ENCODE measurements around the gene UBE2U. TPM values are rescaled to one million over a fixed set of nuclear protein-coding genes. Genes with fewer than 3 reads are reported as not detected.

Gene UBE2U
- total and polyA plus RNA-seq, 2 of the 8 experiments (the other 6 are each of a cell fraction or from before 2014, with no cell fraction given) = not detected

DNA sequence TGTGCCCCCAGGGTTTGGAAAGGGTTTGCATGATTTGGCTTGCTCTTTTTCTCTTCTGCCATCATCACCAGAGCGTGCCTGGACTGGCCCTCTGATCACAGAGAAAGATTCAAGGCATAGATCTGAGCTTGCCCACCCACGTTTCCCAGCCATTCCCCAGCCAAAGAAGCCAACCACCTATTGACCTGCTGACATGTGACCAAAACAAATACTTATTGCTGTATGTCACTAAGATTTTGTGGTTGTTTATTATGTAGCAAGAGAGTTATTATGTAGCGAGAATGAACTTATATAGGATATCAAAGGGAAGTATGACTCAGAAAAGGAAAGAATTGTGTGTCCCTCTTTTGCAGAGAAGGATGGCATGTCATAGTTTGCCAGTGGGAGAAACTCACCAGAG lies 59.9 kb downstream of the UBE2U start:
- Histone ChIP-seq H4K5ac (ENCODE audit: insufficient read length, low read depth, low read length) (no peak overlapping the region), H3K56ac (replicated peaks; ENCODE audit: insufficient read length, low read depth, low read length) (no peak overlapping the region), H2BK12ac (ENCODE audit: low read depth, low read length) (no peak overlapping the region), H3K4me3 (ENCODE audit: extremely low read depth in 1 of 4, insufficient read depth in 2 of 4, low read depth in 3 of 4, low read length in 4 of 4) (no peak overlapping the region), H2BK120ac (replicated peaks; ENCODE audit: low read depth, low read length) (no peak overlapping the region), H3K4me2 (ENCODE audit: insufficient read depth in 1 of 2, low read depth in 2 of 2, low read length in 2 of 2) (no peak overlapping the region), H3K23me2 (ENCODE audit: low read depth, low read length) (no peaks in the 10 kb centered on the region; the same call in 1 of the 2 replicates), H4K20me1 (replicated peaks in 1 of 2; ENCODE audit: control insufficient read depth in 1 of 2, insufficient read depth in 2 of 2, low read length in 2 of 2) (no peaks in the 10 kb centered on the region), H3K36me3 (ENCODE audit: control insufficient read depth in 2 of 4, insufficient read depth in 4 of 4, low read length in 3 of 4) (no peaks in the 10 kb centered on the region), H2BK5ac (ENCODE audit: low read depth, low read length) (no peak overlapping the region), H3K79me2 (ENCODE audit: control insufficient read depth in 1 of 2, insufficient read depth in 2 of 2, low read length in 2 of 2) (no peaks in the 10 kb centered on the region), H2AK5ac (ENCODE audit: low read depth, low read length) (no peak overlapping the region), H3K79me1 (ENCODE audit: low read depth, low read length) (no peaks in the 10 kb centered on the region), H2BK20ac (ENCODE audit: low read length) (no peak overlapping the region), H3K27me3 (replicated peaks in 1 of 4; ENCODE audit: control insufficient read depth in 3 of 4, extremely low read depth in 1 of 4, insufficient read depth in 3 of 4, low read length in 3 of 4) (no peaks in the 10 kb centered on the region), H2BK15ac (ENCODE audit: low read length) (no peak overlapping the region), H3K27ac (ENCODE audit: low read depth, low read length) (no peak overlapping the region), H3K9me3 (ENCODE audit: insufficient read depth in 2 of 2, low read depth in 1 of 2, low read length in 1 of 2) (no peaks in the 10 kb centered on the region), H4K8ac (ENCODE audit: extremely low read depth, insufficient read depth, low read length) (no peak overlapping the region), H3K23ac (ENCODE audit: insufficient read length) (no peak overlapping the region), H3K4ac (replicated peaks; ENCODE audit: insufficient read length, low read depth, low read length) (no peak overlapping the region), H2AFZ (ENCODE audit: low read length) (no peak overlapping the region), H4K91ac (replicated peaks; ENCODE audit: insufficient read length, low read length) (no peak overlapping the region), H3K18ac (ENCODE audit: extremely low read depth, low read length) (no peak overlapping the region), H3K4me1 (replicated peaks in 1 of 4; ENCODE audit: control insufficient read depth in 3 of 4, insufficient read depth in 4 of 4, low read length in 3 of 4) (no peaks in the 10 kb centered on the region), H3K14ac (ENCODE audit: insufficient read length) (no peak overlapping the region), H3K9ac (replicated peaks in 1 of 4; ENCODE audit: extremely low read depth in 1 of 4, low read depth in 3 of 4, low read length in 3 of 4) (no peak overlapping the region)
- WGBS, 2 experiments (ENCODE audit: extremely low coverage in 1 of 2, insufficient coverage in 1 of 2, insufficient read length in 1 of 2, insufficient replicate concordance in 2 of 2, low coverage in 1 of 2, low lambda C conversion rate in 2 of 2, missing lambda C conversion rate in 1 of 2) = 89% methylated on average over 3 of the region's 3 CpGs; no CpG with 5 or more reads in 1 of the 2 experiments
- DNase-seq (ENCODE audit: low read depth in 1 of 2, low spot score in 2 of 2) (no peak), FAIRE-seq (no peak)
- POLR2A ChIA-PET (ENCODE audit: partially characterized antibody) = no interaction called here
- CTCF ChIA-PET (ENCODE audit: partially characterized antibody) = interaction anchor here (1.3 kb wide), 1 partner anchor 11 kb away, joined by 4 read pairs; no protein-coding TSS in a partner anchor
- TF ChIP-seq, protein P1, sequence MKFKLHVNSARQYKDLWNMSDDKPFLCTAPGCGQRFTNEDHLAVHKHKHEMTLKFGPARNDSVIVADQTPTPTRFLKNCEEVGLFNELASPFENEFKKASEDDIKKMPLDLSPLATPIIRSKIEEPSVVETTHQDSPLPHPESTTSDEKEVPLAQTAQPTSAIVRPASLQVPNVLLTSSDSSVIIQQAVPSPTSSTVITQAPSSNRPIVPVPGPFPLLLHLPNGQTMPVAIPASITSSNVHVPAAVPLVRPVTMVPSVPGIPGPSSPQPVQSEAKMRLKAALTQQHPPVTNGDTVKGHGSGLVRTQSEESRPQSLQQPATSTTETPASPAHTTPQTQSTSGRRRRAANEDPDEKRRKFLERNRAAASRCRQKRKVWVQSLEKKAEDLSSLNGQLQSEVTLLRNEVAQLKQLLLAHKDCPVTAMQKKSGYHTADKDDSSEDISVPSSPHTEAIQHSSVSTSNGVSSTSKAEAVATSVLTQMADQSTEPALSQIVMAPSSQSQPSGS (IDR thresholded peaks at IDR 0.05; ENCODE audit: low read length) = no peak
- TF ChIP-seq KDM1A (IDR thresholded peaks at IDR 0.05; ENCODE audit: borderline replicate concordance, low read length) = no peak
- TF ChIP-seq SP2 (IDR thresholded peaks at IDR 0.05; ENCODE audit: low read length) = no peak
- no peak for TF ChIP-seq CHD1 (IDR thresholded peaks at IDR 0.05; ENCODE audit: low read depth, low read length)
- TF ChIP-seq JUND (IDR thresholded peaks at IDR 0.05; ENCODE audit: low read length) = no peak
- TF ChIP-seq SIN3A (conservative IDR thresholded peaks at IDR 0.05 in 1 of 2, IDR thresholded peaks at IDR 0.05 in 1 of 2; ENCODE audit: low read depth in 1 of 2, low read length in 2 of 2) = no peak
- no peak for TF ChIP-seq GABPA (IDR thresholded peaks at IDR 0.05; ENCODE audit: borderline replicate concordance, insufficient read depth, low read length)
- TF ChIP-seq SIRT6 (IDR thresholded peaks at IDR 0.05; ENCODE audit: low read length) = no peak
- no peak for TF ChIP-seq CEBPB (IDR thresholded peaks at IDR 0.05; ENCODE audit: low read depth, low read length)
- TF ChIP-seq TBP (IDR thresholded peaks at IDR 0.05; ENCODE audit: low read depth, low read length) = no peak
- TF ChIP-seq KDM5A (IDR thresholded peaks at IDR 0.05; ENCODE audit: low read length) = no peak
